Effector CD4-positive, alpha-beta T cell (primary cell): ENCODE results near the gene EFCAB11.

Experiments
- DNase-seq: peaks from one replicate; pipeline ENCODE4 v3.0.0-alpha.2; 2020

The EFCAB11 gene

GRCh38 chr14:89858089-89858488 lies 96.4 kb downstream of the EFCAB11 start:
- no peak for DNase-seq

GRCh38 chr14:89856871-89857345 lies 97.6 kb downstream of the EFCAB11 start:
- DNase-seq = no peak

DNA sequence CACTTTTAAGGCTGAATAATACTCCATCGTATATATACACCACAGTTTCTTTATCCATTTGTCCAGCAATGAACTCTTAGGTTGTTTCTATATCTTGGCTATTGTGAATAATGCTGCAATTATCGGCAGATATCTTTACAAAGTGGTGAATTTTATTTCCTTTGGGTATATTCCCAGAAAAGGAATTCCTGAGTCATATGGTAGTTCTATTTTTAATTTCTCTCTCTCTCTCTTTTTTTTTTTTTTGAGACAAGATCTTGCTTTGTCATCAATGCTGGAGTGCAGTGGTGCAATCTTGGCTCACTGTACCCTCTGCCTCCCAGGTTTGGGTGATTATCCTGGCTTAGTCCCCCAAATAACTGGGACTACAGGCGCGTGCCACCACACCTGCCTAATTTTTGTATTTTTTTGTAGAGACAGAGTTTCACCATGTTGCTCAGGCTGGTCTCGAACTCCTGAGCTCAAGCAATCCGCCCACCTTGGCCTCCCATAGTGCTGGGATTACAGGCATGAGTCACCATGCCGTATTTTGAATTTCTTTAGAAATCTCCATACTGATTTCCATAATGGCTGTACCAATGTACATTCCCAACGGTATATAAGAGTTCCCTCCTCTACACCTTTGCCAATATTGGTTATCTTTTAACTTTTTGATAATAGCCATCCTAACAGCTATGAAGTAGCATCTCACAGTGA lies 98.4 kb downstream of the EFCAB11 start:
- no peak for DNase-seq

GRCh38 chr14:89853936-89854693 lies 100.4 kb downstream of the EFCAB11 start:
- no peak for DNase-seq

GRCh38 chr14:89851106-89851505 lies 103.4 kb downstream of the EFCAB11 start:
- DNase-seq = no peak

DNA sequence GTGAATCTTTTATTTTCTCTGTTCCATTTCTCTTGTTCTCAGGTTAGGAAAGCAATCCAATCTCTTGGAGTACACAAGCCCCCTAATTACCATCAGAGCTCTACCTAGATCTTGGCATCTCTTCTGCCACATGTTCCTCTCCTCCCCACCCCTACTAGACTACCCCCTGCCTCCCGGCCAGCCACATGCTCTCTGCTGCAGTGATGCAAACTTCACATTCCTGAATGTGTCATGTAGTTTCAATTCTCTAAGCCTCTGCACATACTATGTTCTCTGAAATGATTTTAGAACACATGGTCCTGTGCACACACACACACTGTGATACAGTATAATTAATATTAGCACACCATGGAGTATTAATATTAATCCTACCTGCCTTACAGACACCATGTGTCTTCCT lies 104.6 kb downstream of the EFCAB11 start:
- DNase-seq = no peak

- DNase-seq = no peak
These were observed 106.4 kb downstream of the EFCAB11 start for GRCh38 chr14:89848165-89848564.

DNA sequence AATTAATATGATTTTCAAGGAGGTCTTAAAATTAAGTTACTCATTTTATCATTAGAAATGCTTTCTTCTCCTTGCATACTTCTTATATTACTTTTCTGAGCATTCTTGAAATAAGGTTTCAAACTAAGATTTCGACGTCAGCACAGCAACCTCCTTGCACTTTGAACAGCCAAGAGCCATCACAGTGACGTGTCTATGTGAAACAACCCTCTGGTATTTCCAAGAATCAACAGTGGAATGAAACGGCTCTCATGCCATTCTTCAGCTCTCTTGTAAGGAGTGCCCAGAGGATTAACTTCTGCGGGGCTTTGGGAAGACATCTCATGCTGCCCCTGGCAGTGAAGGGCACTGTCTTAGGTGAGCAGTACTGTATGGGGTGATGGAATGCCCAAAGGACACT lies 109.2 kb downstream of the EFCAB11 start:
- DNase-seq = no peak

DNA sequence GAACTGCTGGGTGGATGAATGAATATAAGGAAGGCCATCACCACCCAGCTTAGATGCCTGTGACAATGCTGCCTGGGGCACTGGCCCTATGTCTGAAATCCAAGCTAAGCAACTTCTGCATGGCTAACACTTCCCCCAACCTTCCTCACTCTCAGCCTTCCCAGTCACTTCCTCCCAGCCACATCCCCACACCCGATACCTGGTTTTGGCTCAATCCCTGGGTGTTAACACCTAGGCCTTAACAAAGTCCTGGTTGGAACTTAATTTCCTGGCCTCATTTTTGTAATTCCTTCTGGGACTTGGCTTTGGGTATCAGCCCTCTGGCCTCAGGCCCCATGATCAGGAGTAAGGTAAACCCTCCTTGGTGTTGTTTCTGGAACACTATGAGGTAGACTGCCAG lies 110.0 kb downstream of the EFCAB11 start:
- DNase-seq = no peak

GRCh38 chr14:89842837-89843236 lies 111.7 kb downstream of the EFCAB11 start:
- no peak for DNase-seq

DNA sequence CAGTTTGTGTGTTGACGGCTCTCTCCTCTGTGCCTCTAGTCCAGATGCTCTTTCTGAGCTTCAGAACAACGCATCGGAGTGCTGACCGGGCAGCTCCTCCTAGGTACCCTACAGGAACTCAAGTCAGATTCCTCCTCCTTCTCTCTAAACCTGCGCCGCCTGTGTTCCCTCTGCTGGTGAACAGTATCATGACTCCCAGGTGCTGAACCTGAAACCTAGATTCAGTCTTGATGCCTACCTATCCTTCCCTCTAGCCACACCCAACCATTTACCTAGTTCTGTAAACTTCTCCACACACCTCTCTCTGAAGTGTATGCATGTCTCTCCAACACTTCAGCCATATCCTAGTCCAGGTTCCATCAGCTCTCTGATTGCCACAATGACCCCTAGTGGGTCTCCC lies 112.7 kb downstream of the EFCAB11 start:
- DNase-seq = no peak

- no peak for DNase-seq
These were observed 117.6 kb downstream of the EFCAB11 start for GRCh38 chr14:89836830-89837469.

- no peak for DNase-seq
These were observed 120.9 kb downstream of the EFCAB11 start for GRCh38 chr14:89833661-89834060.

- DNase-seq = no peak
These were observed 121.4 kb downstream of the EFCAB11 start for GRCh38 chr14:89833120-89833532.

GRCh38 chr14:89828471-89829165 lies 125.9 kb downstream of the EFCAB11 start:
- DNase-seq = no peak

- DNase-seq = no peak
These were observed 127.3 kb downstream of the EFCAB11 start for GRCh38 chr14:89827265-89827664.

DNA sequence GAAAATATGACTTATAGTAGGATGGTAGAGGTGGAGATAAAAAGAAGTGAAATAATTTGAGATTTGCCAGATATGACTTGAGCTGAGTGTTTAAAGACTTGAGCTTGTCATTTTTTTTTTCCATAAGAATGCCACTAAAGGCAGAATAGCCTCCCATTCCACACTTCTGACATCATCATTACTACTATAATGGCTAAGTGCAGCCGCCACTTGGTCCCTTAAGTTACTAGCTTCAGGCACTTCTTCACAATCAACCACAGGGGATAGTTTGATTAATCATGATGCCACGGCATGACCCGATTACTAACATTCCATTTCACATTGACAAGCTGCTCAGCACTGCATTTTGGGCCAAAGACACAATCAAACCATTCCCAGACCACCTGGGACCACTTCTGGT lies 127.9 kb downstream of the EFCAB11 start:
- DNase-seq = no peak

DNA sequence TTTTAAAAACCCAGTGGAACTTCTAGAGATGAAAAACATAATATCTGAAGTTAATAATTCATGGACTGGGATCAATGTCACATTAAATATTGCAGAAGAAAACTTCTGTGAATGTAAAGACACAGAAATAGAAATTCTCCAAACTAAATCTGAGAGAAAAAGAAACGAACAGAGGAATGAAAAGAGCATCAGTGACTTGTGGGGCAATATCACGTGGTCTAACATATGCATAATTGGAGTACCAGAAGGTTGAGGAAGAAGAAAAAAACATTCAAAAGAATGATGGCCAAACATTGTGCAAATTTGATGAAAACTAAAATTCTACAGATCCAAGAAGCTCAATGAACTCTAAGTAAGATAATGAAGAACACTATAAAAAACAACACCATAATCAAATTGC lies 130.8 kb downstream of the EFCAB11 start:
- DNase-seq = no peak

- no peak for DNase-seq
These were observed 140.4 kb downstream of the EFCAB11 start for GRCh38 chr14:89814126-89814525.

GRCh38 chr14:89813617-89814031 lies 140.9 kb downstream of the EFCAB11 start:
- no peak for DNase-seq

GRCh38 chr14:89811954-89812575 lies 142.5 kb downstream of the EFCAB11 start:
- no peak for DNase-seq

DNA sequence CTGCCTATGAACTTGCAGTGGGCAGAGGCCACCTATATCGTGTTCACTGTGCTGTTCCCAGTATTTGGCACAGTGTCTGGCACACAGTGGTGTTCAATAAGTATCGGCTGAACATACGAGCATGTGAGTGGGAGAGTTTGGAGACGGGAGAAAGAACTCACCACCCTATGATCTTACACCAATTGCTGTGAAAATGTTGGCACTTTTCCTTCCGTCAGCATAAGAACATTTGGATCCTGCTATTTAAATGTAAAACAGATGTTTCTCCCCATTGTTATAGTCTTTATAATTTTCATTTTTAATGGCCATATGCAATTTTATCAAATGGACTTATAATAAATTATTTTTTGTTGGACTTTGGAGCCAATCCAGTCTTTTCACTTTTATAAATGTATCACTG lies 144.4 kb downstream of the EFCAB11 start:
- DNase-seq = no peak

- DNase-seq = no peak
These were observed 146.6 kb downstream of the EFCAB11 start for GRCh38 chr14:89807892-89808291.
